GM18909 (cell line): ENCODE data around the gene GRK1.

Experiments
- ATAC-seq: cut with Tn5 transposase; IDR thresholded peaks from one replicate; pipeline ENCODE4 v1.9.1; 2021; ENCODE audit warnings: mild to moderate bottlenecking; ENCODE audit not compliant: unreplicated experiment, poor library complexity

The GRK1 gene

GRCh38 chr13:113631341-113632095 is 35.5 kb upstream of the GRK1 start:
- no peak for ATAC-seq

- no peak for ATAC-seq
Observed at GRCh38 chr13:113632706-113633484, 34.1 kb upstream of the GRK1 start.

GRCh38 chr13:113633485-113633873 is 33.5 kb upstream of the GRK1 start:
- ATAC-seq = no peak

- ATAC-seq = no peak
Observed at GRCh38 chr13:113634279-113635047, 32.6 kb upstream of the GRK1 start.

GRCh38 chr13:113635048-113635420 is 32.0 kb upstream of the GRK1 start:
- no peak for ATAC-seq

GRCh38 chr13:113635709-113636108 is 31.3 kb upstream of the GRK1 start:
- no peak for ATAC-seq

GRCh38 chr13:113636266-113636963 is 30.6 kb upstream of the GRK1 start:
- ATAC-seq = no peak

GRCh38 chr13:113637262-113638160 is 29.5 kb upstream of the GRK1 start:
- no peak for ATAC-seq

GRCh38 chr13:113638173-113638746 is 28.8 kb upstream of the GRK1 start:
- no peak for ATAC-seq

- no peak for ATAC-seq
Observed at GRCh38 chr13:113638806-113639205, 28.2 kb upstream of the GRK1 start.

GRCh38 chr13:113639616-113640262 is 27.3 kb upstream of the GRK1 start:
- no peak for ATAC-seq

- no peak for ATAC-seq
Observed at GRCh38 chr13:113641426-113641825, 25.6 kb upstream of the GRK1 start.

GRCh38 chr13:113642563-113642962 is 24.5 kb upstream of the GRK1 start:
- ATAC-seq = no peak

- ATAC-seq = no peak
Observed at GRCh38 chr13:113643593-113643992, 23.4 kb upstream of the GRK1 start.

GRCh38 chr13:113644800-113645199 is 22.2 kb upstream of the GRK1 start:
- no peak for ATAC-seq

GRCh38 chr13:113645329-113645728 is 21.7 kb upstream of the GRK1 start:
- no peak for ATAC-seq

- no peak for ATAC-seq
Observed at GRCh38 chr13:113646376-113646775, 20.6 kb upstream of the GRK1 start.

GRCh38 chr13:113646921-113647340 is 20.1 kb upstream of the GRK1 start:
- no peak for ATAC-seq
